ENCODE measurements around the gene CDK6.

- TF ChIP-seq EZH2 (IDR thresholded peaks at IDR 0.05; ENCODE audit: low read depth, unreplicated experiment) (no peak), EZH2phosphoT487 (IDR thresholded peaks at IDR 0.05; ENCODE audit: unreplicated experiment) (no peak), CTCF (conservative IDR thresholded peaks at IDR 0.05; ENCODE audit: low read depth in 2 of 2) (no peak)
Measured at GRCh38 chr7:92808006-92808405, 28.4 kb downstream of the CDK6 start.
